Measurements from ENCODE around the gene DARS1.

- TF ChIP-seq CTCF (IDR thresholded peaks at IDR 0.05) (no peak), EP300 (IDR thresholded peaks at IDR 0.05) (no peak), POLR2A (IDR thresholded peaks at IDR 0.05) (no peak)
Measured at GRCh38 chr2:135893374-135893794, 92.0 kb downstream of the DARS1 start.

Measured in tibial nerve (tissue), 4 donors.